GM12891 (cell line): ENCODE data around the gene TACC2.

Source experiments
- DNase-seq: peaks from one replicate; pipeline ENCODE4 v3.0.0; 2011; ENCODE audit warnings: low spot score; ENCODE audit not compliant: insufficient read length
- FAIRE-seq: peaks from 2 replicates; lab custom pipeline; 2011; peaks lifted over from hg19 to GRCh38; lab: Jason Lieb, UNC
- PAX5 ChIP-seq: IDR thresholded peaks from 2 replicates; pipeline ENCODE4 v1.6.1; 2011; ENCODE audit warnings: low read length, moderate library complexity, mild to moderate bottlenecking; ENCODE audit not compliant: insufficient read depth, severe bottlenecking
- POLR2A ChIP-seq: IDR thresholded peaks from 2 replicates; pipeline ENCODE4 v1.6.1; 2011; ENCODE audit warnings: low read depth, low read length, control low read depth
- POLR2AphosphoS5 ChIP-seq: IDR thresholded peaks from 2 replicates; pipeline ENCODE4 v1.6.1; 2011; ENCODE audit warnings: low read depth, low read length, control low read depth
- POU2F2 ChIP-seq: IDR thresholded peaks from 2 replicates; pipeline ENCODE4 v1.6.1; 2011; ENCODE audit warnings: low read depth, mild to moderate bottlenecking, control low read depth, low read length, moderate library complexity
- SPI1 ChIP-seq: IDR thresholded peaks from 2 replicates; pipeline ENCODE4 v1.6.1; 2011; ENCODE audit warnings: low read depth, low read length, control low read depth
- TAF1 ChIP-seq: IDR thresholded peaks from 2 replicates; pipeline ENCODE4 v1.6.1; 2011; ENCODE audit warnings: low read depth, low read length, control low read depth

TACC2 gene

DNA sequence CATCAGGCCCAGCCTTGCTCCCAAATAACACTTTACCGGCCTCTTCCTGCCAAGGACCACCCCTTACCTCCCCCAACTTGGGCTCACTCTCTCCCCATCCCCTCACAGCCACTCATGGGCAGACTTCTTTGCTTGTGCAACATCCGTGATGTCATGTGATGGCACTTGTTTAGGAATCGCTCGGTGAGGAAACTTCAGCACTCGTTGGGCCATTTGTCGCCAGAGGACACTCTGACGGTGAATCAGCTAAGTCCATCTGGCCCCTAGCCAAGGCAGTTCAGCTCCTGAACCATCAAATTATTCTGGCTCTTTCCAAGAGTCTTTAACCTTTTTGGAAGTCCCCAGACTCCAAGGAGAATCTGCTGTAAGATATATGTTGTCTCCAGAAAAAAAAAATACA, 301.4 kb downstream of the TACC2 start:
- no peak for FAIRE-seq
- DNase-seq, result no peak
- TF ChIP-seq POU2F2 (no peak), SPI1 (no peak), TAF1 (no peak), POLR2AphosphoS5 (no peak), POLR2A (no peak), PAX5 (no peak)

DNA sequence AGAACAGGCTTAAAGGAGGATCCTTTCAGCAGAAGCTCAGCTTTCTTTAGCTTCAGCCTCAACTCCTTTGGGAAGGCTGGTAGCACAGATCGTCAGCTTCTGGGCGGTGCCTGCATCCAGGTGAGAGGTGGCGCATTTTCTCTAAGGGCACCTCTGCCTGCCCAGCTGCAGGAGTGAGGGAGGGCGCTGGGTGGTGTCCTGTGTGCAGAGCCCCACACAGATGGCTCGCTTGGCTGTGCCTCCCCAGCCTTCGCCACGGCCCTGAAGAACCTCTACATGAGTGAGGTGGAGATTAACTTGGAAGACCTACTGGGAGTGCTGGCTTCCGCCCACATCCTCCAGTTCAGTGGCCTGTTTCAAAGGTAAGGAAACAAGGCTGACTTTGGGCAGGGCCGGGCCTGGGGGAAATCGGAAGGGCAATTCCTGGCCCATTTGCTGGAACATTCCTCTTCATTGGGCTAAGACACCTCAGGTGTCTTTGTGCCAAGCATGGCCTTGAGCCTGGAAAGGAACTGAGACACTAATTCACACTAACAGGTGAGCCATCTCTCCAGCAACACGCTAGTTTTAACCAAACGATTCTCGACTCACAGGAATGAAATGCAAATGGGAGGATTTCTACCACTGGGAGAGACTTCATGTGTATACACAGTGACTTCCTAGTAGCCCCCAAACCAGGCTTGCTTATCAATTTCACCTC, 302.0 kb downstream of the TACC2 start:
- TF ChIP-seq POLR2A, result no peak
- no peak for TF ChIP-seq PAX5
- TF ChIP-seq POLR2AphosphoS5, result no peak
- TF ChIP-seq POU2F2, result no peak
- no peak for TF ChIP-seq TAF1
- TF ChIP-seq SPI1, result no peak
- no peak for FAIRE-seq
- no peak for DNase-seq

DNA sequence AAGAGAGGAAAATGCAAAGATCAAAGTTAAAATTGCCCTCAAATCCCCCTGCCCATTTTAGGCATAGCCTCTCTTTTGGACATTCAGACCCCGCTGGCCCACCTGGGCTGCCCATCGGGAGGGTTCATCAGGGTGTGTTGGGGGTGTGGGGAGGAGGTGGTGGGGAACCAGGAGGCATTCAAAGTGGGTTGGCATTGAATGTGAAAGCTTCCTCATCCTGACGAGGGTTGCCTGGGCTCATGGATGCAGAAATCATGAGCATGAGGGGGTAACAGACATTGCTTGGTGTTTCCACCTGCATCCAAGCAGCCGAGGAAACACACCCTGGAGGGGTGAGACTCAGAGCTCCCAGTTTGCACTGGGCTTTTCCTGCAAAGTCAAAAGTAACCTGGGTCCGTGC, 302.8 kb downstream of the TACC2 start:
- TF ChIP-seq PAX5 (no peak), POLR2A (no peak), POU2F2 (no peak), SPI1 (no peak)
- FAIRE-seq (no peak), DNase-seq (no peak)

GRCh38 chr10:122292376-122292775, 303.4 kb downstream of the TACC2 start:
- DNase-seq (no peak), FAIRE-seq (no peak)

GRCh38 chr10:122293156-122293960, 304.4 kb downstream of the TACC2 start:
- FAIRE-seq, result no peak
- no peak for DNase-seq
- TF ChIP-seq SPI1 (peak; percentile 41), TAF1 (no peak)

More at GRCh38 chr10:122292376-122292775, 303.4 kb downstream of the TACC2 start:
- TF ChIP-seq PAX5 (no peak), TAF1 (no peak), POU2F2 (no peak), POLR2AphosphoS5 (no peak), POLR2A (no peak), SPI1 (no peak)

DNA sequence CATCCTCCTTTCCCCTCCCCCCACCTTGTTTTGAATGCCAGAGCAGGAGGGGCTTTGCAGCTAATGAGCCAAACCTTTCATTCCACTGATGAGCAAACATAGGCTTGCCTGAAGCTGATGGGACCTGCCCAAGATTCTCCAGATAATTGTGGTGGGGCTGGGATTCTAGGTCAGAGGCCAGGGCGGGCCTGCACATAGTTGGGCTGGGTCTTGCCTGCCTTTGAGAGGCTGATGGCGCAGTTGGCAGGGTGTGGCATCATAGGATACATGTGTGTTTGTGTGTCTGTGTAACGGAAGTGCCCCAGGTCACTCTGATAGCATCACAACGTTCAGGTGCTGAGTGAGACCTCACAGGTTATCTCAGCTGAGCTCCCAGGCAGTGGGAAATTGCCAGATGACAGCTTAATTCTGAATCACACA, 305.0 kb downstream of the TACC2 start:
- FAIRE-seq (no peak), DNase-seq (no peak)
- no peak for TF ChIP-seq PAX5
- TF ChIP-seq POLR2A, result no peak

GRCh38 chr10:122294511-122295450, 305.8 kb downstream of the TACC2 start:
- TF ChIP-seq SPI1 (no peak), POU2F2 (no peak), POLR2A (no peak), POLR2AphosphoS5 (no peak), PAX5 (no peak), TAF1 (no peak)
- DNase-seq (no peak), FAIRE-seq (no peak)

DNA sequence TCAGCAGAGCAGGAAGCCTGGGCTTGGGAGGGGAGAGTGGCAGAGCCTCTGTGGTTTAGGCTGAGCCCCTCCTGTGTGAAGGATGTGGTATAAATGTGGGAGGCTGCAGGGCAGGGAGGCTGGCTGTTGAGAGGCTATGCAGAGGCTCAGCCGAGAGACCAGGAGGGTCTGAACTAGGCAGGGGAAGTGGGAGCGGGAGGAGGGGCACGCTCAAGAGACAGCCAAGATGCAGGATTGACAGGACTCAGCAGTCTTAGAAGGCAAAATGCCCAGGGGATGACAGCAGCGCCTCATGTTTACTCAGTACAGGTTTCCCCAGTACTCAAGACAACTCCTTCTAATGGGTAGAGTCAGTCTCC, 306.5 kb downstream of the TACC2 start:
- DNase-seq (no peak), FAIRE-seq (no peak)
- no peak for TF ChIP-seq POLR2AphosphoS5
- no peak for TF ChIP-seq SPI1
- TF ChIP-seq PAX5, result no peak
- no peak for TF ChIP-seq TAF1
- no peak for TF ChIP-seq POLR2A
- no peak for TF ChIP-seq POU2F2
